ENCODE results near the gene C1D.
"Not testable (repeated sequence)": the region's sequence is repeated elsewhere in the genome, so short reads cannot be mapped to it uniquely, and the experiment has no call there.

C1D gene

GRCh38 chr2:68009526-68009925, 53.3 kb downstream of the C1D start:
- H3K27ac ChIP-seq (ENCODE audit: low read depth, low read length, severe bottlenecking): no peak overlapping the region
- no peak overlapping the region for H3K4me3 ChIP-seq (ENCODE audit: extremely low read depth, insufficient read depth, low read length, poor library complexity, severe bottlenecking)
- no peaks in the 10 kb centered on the region for H3K4me1 ChIP-seq (ENCODE audit: control insufficient read depth, insufficient read depth, low read length, poor library complexity, severe bottlenecking)
- WGBS, 2 experiments (ENCODE audit: insufficient coverage in 2 of 2): 100% methylated on average over 4 of the region's 5 CpGs; no CpG with 5 or more reads in 1 of the 2 experiments
- no peaks in the 10 kb centered on the region for H3K36me3 ChIP-seq (ENCODE audit: control insufficient read depth, insufficient read depth, low read length)
- no peaks in the 10 kb centered on the region for H3K9me3 ChIP-seq (ENCODE audit: control insufficient read depth, low read length)

GRCh38 chr2:68000170-68000825, 62.5 kb downstream of the C1D start:
- Histone ChIP-seq H3K36me3 (ENCODE audit: control insufficient read depth, insufficient read depth, low read length) (no peaks in the 10 kb centered on the region), H3K27ac (ENCODE audit: low read depth, low read length, severe bottlenecking) (no peak overlapping the region), H3K9me3 (ENCODE audit: control insufficient read depth, low read length) (no peaks in the 10 kb centered on the region), H3K4me3 (ENCODE audit: extremely low read depth, insufficient read depth, low read length, poor library complexity, severe bottlenecking) (no peak overlapping the region), H3K4me1 (ENCODE audit: control insufficient read depth, insufficient read depth, low read length, poor library complexity, severe bottlenecking) (no peaks in the 10 kb centered on the region)
- 86 to 89% methylated on average over 5 to 8 of the region's 8 CpGs for WGBS, 2 experiments (ENCODE audit: insufficient coverage in 2 of 2)

DNA sequence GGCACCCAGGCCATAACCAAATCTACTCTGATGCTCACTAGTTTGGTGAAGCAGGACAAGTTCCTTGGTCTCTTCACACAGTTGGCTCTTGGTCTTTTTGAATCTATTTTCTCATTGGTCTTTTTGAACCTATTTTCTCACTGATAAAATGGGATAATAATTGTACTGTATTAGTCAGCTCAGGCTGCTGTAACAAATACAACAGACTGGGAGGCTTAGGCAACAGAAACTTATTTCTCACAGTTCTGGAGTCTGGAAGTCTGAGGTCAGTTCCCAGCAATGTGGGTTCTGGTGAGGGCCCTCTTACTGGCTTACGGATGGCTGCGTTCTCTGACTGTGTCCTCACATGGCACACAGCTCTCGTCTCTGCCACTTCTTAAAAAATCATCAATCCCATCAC, 63.5 kb downstream of the C1D start:
- Histone ChIP-seq H3K36me3 (ENCODE audit: control insufficient read depth, insufficient read depth, low read length) (no peaks in the 10 kb centered on the region), H3K4me1 (ENCODE audit: control insufficient read depth, insufficient read depth, low read length, poor library complexity, severe bottlenecking) (no peaks in the 10 kb centered on the region), H3K9me3 (ENCODE audit: control insufficient read depth, low read length) (no peaks in the 10 kb centered on the region), H3K27ac (ENCODE audit: low read depth, low read length, severe bottlenecking) (no peak overlapping the region), H3K4me3 (ENCODE audit: extremely low read depth, insufficient read depth, low read length, poor library complexity, severe bottlenecking) (no peak overlapping the region)
- 93 to 97% methylated on average over 3 of the region's 3 CpGs for whole genome bisulfite sequencing, 2 experiments (ENCODE audit: insufficient coverage in 2 of 2)

DNA sequence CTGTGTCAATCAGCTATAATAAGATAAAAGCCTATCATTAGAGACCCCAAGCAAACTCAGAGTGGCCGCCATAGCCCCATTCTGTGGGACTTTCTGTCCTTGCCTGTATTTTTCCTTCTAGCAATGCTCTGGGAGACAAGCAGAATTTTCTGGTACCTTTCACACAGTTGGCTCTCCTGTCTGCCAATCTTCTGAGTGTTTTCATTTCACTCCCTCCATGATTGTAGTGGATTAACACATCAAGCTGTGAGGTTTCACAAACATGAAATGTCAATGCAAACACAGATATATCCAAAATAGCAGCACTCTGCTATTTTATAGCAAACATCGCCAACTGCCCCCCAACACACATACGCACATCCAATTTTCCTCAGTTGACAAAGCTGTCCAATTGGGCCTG, 64.9 kb downstream of the C1D start:
- Histone ChIP-seq H3K36me3 (ENCODE audit: control insufficient read depth, insufficient read depth, low read length) (no peaks in the 10 kb centered on the region), H3K4me1 (ENCODE audit: control insufficient read depth, insufficient read depth, low read length, poor library complexity, severe bottlenecking) (no peaks in the 10 kb centered on the region), H3K9me3 (ENCODE audit: control insufficient read depth, low read length) (no peaks in the 10 kb centered on the region), H3K27ac (ENCODE audit: low read depth, low read length, severe bottlenecking) (no peak overlapping the region), H3K4me3 (ENCODE audit: extremely low read depth, insufficient read depth, low read length, poor library complexity, severe bottlenecking) (no peak overlapping the region)
- WGBS, 2 experiments (ENCODE audit: insufficient coverage in 2 of 2): 96 to 100% methylated on average over 3 of the region's 3 CpGs

DNA sequence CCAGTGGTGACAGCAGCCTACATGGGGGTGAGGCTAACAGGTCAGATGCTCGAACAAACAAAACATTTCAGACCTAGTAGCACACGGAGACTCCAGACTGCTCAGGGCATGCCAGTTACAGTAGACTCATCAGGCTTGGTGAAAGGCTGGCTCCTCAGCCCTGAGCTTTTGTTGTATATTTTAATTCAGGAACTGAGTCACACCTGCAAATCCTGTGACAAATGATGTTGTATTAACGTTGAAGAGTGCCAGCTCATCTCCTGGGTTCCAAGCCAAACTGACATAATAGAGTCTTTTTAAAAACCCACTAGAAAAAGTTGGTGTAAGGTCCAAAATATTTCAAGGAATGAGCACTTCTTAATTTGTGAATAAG, 65.3 kb downstream of the C1D start:
- no peaks in the 10 kb centered on the region for H3K4me1 ChIP-seq (ENCODE audit: control insufficient read depth, insufficient read depth, low read length, poor library complexity, severe bottlenecking)
- 73 to 84% methylated on average over 3 of the region's 3 CpGs for WGBS, 2 experiments (ENCODE audit: insufficient coverage in 2 of 2)
- no peaks in the 10 kb centered on the region for H3K9me3 ChIP-seq (ENCODE audit: control insufficient read depth, low read length)
- no peak overlapping the region for H3K27ac ChIP-seq (ENCODE audit: low read depth, low read length, severe bottlenecking)
- no peaks in the 10 kb centered on the region for H3K36me3 ChIP-seq (ENCODE audit: control insufficient read depth, insufficient read depth, low read length)
- no peak overlapping the region for H3K4me3 ChIP-seq (ENCODE audit: extremely low read depth, insufficient read depth, low read length, poor library complexity, severe bottlenecking)

DNA sequence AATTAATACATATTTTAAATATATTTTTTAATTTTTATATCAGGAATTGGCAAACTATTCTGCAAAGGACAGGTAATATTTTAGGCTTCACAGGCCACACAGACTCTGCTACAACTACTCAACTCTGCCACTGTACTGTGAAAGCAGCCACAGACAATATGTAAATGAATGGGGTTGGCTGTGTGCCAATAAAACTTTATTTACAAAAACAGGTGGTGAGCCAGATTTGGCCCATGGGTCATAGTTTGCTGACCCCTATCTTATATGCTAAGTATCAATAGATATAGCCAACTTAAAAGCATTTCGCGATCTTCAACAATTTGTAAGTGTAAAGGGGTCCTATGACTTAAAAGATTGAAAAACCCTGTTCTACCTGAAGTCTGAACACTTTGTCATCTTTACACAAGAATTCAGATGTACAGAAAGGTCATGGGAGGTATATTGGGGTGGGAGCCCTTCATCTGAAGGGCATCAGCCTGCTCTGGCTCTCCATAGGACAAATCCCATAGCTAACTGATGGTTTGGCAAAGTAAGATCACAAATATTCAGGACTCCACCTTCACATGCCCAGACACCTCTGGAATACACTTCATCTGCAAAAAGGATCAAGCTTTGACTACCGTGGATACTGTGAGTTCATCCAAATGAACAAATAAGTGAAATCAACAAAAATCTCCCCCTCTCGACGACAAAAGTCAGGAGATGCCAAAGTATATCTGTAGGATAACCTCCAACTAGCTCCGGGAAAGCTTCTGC, 65.9 kb downstream of the C1D start:
- Histone ChIP-seq H3K9me3 (ENCODE audit: control insufficient read depth, low read length) (no peaks in the 10 kb centered on the region), H3K27ac (ENCODE audit: low read depth, low read length, severe bottlenecking) (no peak overlapping the region), H3K4me3 (ENCODE audit: extremely low read depth, insufficient read depth, low read length, poor library complexity, severe bottlenecking) (no peak overlapping the region), H3K36me3 (ENCODE audit: control insufficient read depth, insufficient read depth, low read length) (no peaks in the 10 kb centered on the region), H3K4me1 (ENCODE audit: control insufficient read depth, insufficient read depth, low read length, poor library complexity, severe bottlenecking) (no peaks in the 10 kb centered on the region)
- 92 to 100% methylated on average over 2 to 3 of the region's 6 CpGs for WGBS, 2 experiments (ENCODE audit: insufficient coverage in 2 of 2)

DNA sequence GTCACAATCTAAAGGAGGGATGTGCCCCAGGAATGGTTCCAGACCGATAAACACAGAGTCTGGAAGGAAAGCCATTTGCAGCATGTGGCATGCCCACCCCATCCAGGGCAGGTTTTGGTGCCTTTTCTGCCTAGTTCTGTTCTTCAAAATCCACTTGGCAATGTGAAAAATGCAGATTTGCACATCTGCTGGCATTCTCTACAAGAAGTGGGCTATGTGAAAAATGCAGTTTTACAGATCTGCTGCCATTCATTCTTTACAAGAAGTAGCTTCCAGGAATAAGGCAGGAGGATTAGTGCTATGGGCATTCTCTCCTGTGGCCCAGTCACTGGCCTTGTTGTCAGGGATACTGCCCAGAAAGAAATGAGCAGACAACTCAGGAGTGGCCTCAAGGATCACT, 68.1 kb downstream of the C1D start:
- 89 to 100% methylated on average over 1 of the region's 1 CpG for WGBS, 2 experiments (ENCODE audit: insufficient coverage in 2 of 2)
- H3K36me3 ChIP-seq (ENCODE audit: control insufficient read depth, insufficient read depth, low read length): no peaks in the 10 kb centered on the region
- H3K27ac ChIP-seq (ENCODE audit: low read depth, low read length, severe bottlenecking): no peak overlapping the region
- H3K9me3 ChIP-seq (ENCODE audit: control insufficient read depth, low read length): no peaks in the 10 kb centered on the region
- no peak overlapping the region for H3K4me3 ChIP-seq (ENCODE audit: extremely low read depth, insufficient read depth, low read length, poor library complexity, severe bottlenecking)
- no peaks in the 10 kb centered on the region for H3K4me1 ChIP-seq (ENCODE audit: control insufficient read depth, insufficient read depth, low read length, poor library complexity, severe bottlenecking)

GRCh38 chr2:67994069-67994468, 68.7 kb downstream of the C1D start:
- not testable (repeated sequence) for H3K36me3 ChIP-seq (ENCODE audit: control insufficient read depth, insufficient read depth, low read length); H3K4me3 ChIP-seq (ENCODE audit: extremely low read depth, insufficient read depth, low read length, poor library complexity, severe bottlenecking); H3K9me3 ChIP-seq (ENCODE audit: control insufficient read depth, low read length); H3K27ac ChIP-seq (ENCODE audit: low read depth, low read length, severe bottlenecking); H3K4me1 ChIP-seq (ENCODE audit: control insufficient read depth, insufficient read depth, low read length, poor library complexity, severe bottlenecking)
- WGBS, 2 experiments (ENCODE audit: insufficient coverage in 2 of 2): 90 to 100% methylated on average over 2 of the region's 3 CpGs

- Histone ChIP-seq H3K27ac (ENCODE audit: low read depth, low read length, severe bottlenecking) (no peak overlapping the region), H3K4me3 (ENCODE audit: extremely low read depth, insufficient read depth, low read length, poor library complexity, severe bottlenecking) (no peak overlapping the region), H3K4me1 (ENCODE audit: control insufficient read depth, insufficient read depth, low read length, poor library complexity, severe bottlenecking) (no peaks in the 10 kb centered on the region), H3K9me3 (ENCODE audit: control insufficient read depth, low read length) (no peaks in the 10 kb centered on the region), H3K36me3 (ENCODE audit: control insufficient read depth, insufficient read depth, low read length) (no peaks in the 10 kb centered on the region)
- WGBS, 2 experiments (ENCODE audit: insufficient coverage in 2 of 2): 75 to 100% methylated on average over 1 of the region's 3 CpGs
Observed at GRCh38 chr2:67993329-67993728, 69.5 kb downstream of the C1D start.

DNA sequence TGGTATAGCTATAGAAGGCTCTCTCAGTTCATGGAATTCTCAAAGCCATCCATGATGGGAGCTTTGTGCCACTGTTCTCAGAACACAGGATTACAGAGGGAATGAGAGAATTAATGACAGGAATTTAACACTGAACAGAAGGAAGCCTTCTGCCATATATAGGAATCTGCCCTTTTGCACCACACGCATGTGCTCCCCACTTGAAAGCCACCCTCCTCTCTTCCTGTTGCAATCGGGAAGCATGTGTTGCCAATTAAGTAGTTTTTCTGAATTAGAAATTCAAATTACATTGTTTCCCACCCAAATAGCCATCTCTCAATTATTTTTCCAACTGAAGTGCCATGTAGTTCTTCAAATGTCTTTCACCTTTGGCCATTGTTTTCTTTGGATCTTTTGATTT, 71.3 kb downstream of the C1D start:
- Histone ChIP-seq H3K4me1 (ENCODE audit: control insufficient read depth, insufficient read depth, low read length, poor library complexity, severe bottlenecking) (no peaks in the 10 kb centered on the region), H3K4me3 (ENCODE audit: extremely low read depth, insufficient read depth, low read length, poor library complexity, severe bottlenecking) (no peak overlapping the region), H3K9me3 (ENCODE audit: control insufficient read depth, low read length) (no peaks in the 10 kb centered on the region), H3K27ac (ENCODE audit: low read depth, low read length, severe bottlenecking) (no peak overlapping the region), H3K36me3 (ENCODE audit: control insufficient read depth, insufficient read depth, low read length) (no peaks in the 10 kb centered on the region)
- no CpG with 5 or more reads among the region's 2 CpGs for WGBS, 2 experiments (ENCODE audit: insufficient coverage in 2 of 2)
